ENCODE measurements around the gene WDR64.

- TF ChIP-seq CTCF (IDR thresholded peaks at IDR 0.05), result no peak
- no peak for TF ChIP-seq POLR2A (IDR thresholded peaks at IDR 0.05)
Observed at GRCh38 chr1:241688940-241689368, 36.9 kb downstream of the WDR64 start.

Data from sigmoid colon (tissue), 3 donors.